Endometrial microvascular endothelial cells (primary cell): ENCODE data around the gene NAIF1. TPM values are rescaled to one million over a fixed set of nuclear protein-coding genes. Genes with fewer than 3 reads are reported as not detected.
"Not testable (repeated sequence)": the region's sequence is repeated elsewhere in the genome, so short reads cannot be mapped to it uniquely, and the experiment has no call there.

Experiments
- in situ Hi-C: cut with HindIII; loops from 2 replicates; pipeline ENCODE4 v1.10.0; 2017; ENCODE audit warnings: low sequenced_read_pairs, low pct_unique_long_range_greater_than_20kb; ENCODE audit errors: inconsistent ontology term
- total RNA-seq: library from RNA; depleted of rRNA; stranded (reverse); fragments of >200 nt; gene quantifications from one replicate; pipeline ENCODE4 v1.2.3, GENCODE V29; 2015; ENCODE audit errors: inconsistent ontology term

The NAIF1 gene
- total RNA-seq, 1 donor from 2014 or later = 12.9 TPM

DNA sequence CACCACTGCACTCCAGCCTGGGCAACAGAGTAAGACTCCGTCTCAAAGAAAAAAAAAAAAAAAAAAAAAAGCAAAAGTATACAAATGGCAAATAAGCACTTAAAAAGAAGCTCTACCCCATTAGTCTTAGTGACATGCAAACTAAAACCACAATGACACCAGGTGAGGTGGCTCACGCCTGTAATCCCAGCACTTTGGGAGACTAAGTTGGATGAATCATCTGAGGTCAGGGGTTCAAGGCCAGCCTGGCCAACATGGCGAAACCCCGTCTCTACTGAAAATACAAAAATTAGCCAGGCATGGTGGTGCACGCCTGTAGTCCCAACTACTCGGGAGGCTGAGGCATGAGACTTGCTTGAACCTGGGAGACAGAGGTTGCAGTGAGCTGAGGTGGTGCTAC lies 21.7 kb downstream of the NAIF1 start:
- in situ Hi-C loops = not testable (repeated sequence)

DNA sequence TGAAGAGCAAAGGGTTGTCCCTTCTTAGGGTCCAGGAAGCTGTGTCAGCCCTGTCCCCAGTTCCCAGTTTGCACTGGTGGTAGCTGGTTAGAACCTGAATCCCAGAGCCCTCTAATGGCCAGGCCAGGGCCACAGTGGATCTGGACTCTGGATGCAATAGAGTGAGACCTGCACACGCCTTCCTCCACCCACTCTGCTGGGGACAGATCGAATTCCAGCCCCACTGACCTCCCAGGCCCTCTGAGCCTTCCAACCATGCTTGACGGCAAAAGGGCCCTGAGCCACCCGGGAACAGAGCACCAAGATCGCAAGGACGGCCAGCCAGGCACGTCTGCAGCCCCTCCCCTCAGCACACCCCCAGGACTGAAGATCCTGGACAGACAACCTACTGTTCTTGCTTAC lies 23.7 kb downstream of the NAIF1 start:
- in situ Hi-C loops = no loop called here

DNA sequence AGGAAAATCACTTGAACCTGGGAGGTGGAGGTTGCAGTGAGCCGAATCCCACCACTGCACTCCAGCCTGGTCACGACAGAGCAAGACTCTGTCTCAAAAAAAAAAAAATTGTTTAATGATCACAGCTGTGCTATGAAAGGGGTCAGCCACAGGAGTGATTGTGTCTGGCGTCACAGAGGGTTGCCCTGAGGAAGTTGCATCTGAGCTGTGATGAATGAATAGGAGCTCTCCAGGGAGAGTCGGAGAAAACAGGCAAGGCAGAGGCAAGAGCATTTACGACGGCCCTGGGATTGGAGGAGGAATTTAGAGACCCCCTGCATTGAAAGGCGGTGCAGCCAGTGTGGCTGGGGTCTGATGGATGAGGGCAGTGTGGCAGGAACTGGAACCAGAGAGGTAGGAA lies 25.1 kb downstream of the NAIF1 start:
- in situ Hi-C loops = no loop called here

DNA sequence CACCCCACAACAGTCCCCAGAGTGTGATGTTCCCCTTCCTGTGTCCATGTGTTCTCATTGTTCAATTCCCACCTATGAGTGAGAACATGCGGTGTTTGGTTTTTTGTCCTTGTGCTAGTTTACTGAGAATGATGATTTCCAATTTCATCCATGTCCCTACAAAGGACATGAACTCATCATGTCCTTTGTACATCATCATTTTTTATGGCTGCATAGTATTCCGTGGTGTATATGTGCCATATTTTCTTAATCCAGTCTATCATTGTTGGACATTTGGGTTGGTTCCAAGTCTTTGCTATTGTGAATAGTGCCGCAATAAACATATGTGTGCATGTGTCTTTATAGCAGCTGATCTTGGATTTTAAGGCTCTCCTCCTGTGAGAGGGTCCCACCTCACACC lies 26.3 kb downstream of the NAIF1 start:
- in situ Hi-C loops = not testable (repeated sequence)

DNA sequence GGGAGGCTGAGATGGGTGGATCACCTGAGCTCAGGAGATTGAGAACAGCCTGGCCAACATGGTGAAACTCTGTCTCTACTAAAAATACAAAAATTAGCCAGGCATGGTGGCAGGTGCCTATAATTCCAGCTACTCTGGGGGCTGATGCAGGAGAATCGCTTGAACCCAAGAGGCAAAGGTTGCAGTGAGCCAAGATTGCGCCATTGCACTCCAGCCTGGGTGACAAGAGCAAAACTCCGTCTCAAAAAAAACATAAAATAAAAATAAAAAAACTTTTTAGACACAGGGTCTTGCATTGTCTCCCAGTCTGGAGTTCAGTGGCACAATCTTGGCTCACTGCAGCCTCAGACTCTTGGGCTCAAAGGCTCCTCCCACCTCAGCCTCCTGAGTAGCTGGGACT lies 30.6 kb downstream of the NAIF1 start:
- in situ Hi-C loops = not testable (repeated sequence)

DNA sequence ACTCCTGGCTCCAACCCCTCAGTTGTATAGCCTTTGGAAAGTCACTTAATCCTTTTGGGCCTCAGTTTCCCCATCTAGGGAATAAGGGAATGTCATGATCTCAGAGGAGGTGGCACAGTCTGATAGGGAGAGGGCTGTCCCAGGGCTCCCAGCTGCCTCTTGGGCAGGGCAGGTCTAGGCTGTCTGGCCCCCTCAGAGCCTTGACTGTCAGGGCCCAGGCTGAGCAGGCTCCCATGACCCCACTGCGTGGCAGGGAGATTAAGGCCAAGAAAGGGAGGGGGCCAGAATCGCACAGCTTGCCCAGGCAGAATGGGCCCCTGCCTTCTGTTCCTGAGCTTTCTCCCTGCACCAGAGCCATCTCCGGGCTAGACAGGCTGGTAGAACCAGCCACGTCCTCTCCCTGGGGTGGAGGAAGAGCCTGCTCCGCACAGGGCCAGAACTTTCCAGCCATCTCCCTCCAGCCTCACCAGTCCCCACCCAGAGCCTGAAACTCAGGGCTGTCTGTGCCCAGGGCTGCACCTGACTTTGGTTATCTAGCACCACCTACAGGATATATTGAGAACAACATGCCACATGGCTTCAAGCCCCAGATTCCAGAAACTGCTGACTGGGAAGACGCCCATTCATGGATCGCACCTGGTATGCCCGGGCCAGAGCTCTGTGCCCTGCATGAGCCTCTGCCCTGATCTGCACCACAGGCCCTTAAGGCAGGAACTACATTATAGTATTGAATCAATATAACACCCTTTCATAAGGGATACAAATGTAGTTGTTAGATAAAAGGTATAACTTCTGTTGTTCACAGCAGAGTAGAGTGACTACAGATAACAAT lies 32.1 kb downstream of the NAIF1 start:
- in situ Hi-C loops = no loop called here

DNA sequence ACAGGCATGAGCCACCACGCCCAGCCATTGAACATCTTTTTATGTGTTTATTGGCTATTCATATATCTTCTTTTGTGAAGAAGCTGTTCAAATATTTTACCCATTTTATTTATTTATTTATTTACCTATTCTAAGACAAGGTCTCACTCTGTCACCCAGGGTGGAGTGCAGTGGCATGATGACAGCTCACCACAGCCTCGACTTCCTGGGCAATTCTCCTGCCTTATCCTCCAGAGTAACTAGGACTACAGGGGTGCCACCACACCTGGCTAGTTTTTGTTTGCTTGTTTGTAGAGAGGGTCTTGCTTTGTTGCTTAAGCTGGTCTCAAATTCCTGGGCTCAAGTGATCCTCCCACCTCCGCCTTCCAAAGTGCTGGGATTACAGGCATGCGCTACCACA lies 33.5 kb downstream of the NAIF1 start:
- in situ Hi-C loops = no loop called here

DNA sequence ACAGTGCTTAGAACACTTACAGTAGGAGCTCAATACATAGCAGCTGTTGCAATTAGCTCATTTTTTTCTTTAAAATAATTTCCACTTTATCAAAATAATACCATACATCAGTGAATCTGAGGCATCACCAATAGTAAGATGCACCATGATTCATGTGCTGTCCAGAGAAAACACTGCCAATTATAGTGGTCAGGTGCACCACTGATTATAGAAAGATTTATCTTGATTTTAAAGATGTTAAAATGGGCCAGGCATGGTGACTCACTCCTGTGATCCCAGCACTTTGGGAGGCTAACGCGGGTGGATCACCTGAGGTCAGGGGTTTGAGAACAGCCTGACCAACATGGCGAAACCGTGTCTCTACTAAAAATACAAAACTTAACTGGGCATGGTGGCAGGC lies 39.4 kb downstream of the NAIF1 start:
- in situ Hi-C loops = no loop called here

DNA sequence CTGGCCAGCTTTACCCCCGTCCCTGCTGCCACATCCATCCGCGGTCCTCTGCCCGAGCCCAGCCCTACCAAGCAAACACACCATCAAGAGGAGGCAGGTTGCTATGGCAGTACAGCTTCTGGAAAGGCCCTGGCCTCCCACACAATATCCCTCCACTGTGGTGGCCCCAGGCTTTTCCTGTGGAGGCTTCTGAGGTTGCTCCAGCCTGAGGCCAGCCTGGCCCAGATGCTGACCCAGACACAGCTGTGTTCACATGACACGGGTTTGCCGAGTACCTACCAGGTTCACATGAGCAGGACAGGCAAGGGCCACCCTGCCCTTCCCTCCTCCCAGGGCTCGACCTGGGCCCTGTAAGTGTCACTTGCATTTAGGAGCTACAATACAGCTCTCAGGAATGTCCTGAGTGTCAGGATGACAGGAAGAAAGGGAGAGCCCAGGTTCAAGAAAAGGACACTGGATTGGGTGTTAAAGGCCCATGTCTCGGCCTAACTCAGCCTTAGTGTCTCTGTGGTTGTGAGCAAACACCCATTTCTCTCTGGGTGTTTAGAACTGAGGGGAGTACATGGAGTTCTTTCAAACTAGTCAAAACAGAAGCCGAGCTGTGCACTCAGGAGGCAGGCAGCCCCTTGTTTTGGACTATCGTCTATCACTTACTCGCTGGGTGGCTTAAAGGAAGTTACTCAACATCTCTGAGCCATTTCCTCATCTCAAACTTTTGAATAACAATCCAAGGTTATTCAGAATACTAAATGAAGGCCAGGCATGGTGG lies 40.2 kb downstream of the NAIF1 start:
- in situ Hi-C loops = no loop called here

DNA sequence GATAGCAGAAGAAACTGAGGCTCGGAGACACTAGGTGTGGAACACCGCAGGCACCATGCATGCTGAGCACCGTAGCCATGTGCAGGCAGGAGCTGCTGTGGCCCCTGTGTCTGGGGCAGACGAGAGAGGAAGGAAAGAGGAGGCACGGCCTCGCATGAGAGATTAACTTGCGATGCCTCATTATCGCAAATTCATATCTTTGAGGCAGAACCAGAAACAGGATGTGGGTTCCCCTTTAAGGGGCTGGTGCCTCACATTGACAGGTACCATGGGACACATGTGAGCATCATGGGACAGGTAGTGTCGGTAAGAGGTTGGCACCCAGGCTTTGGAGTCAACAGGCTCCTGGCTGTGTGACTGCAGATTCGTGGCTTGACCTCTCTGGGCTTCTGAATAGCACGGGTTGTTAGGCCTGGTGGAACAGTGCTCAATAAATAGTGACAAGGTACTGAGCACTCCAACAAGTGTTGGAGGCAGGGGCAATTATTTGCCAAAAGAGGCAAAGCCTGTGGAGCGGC lies 40.8 kb downstream of the NAIF1 start:
- in situ Hi-C loops = no loop called here

DNA sequence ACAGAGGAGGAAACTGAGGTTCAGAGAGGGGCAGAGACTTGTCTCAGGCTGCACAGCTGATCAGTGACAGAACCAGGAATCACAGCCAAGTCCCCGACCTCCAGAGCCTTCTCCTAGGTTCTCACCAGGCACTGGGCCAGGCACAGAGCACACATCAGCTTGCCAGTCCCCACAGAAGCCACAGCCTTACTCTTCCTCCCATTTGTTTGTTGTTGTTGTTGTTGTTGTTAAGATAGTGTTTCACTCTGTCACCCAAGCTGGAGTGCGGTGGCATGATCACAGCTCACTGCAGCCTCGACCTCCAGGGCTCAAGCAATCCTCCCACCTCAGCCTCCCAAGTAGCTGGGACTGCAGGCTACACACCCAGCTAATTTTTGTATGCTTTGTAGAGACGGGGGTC lies 41.4 kb downstream of the NAIF1 start:
- in situ Hi-C loops = no loop called here

DNA sequence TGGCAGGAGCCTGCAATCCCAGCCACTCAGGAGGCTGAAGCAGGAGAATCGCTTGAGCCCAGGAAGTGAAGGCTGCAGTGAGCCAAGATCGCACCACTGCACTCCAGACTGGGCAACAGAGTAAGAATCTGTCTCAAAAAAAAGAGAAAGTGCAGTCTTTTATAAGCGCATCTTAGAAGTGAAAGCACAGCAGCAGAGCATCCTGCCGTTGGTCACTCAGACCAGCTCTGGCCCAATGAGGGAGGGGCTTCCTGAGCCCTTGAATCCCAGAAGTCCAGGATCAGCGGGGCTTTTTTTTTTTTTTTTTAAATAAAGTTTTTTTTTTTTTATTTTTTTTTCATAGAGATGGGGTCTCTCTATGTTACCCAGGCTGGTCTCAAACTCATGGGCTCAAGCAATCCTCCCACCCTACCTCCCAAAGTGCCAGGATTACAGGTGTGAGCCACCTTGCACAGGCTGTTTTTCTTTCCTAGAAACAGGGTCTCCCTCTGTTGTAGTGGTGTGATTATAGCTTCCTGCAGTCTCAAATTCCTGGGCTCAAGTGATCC lies 42.3 kb downstream of the NAIF1 start:
- in situ Hi-C loops = no loop called here

DNA sequence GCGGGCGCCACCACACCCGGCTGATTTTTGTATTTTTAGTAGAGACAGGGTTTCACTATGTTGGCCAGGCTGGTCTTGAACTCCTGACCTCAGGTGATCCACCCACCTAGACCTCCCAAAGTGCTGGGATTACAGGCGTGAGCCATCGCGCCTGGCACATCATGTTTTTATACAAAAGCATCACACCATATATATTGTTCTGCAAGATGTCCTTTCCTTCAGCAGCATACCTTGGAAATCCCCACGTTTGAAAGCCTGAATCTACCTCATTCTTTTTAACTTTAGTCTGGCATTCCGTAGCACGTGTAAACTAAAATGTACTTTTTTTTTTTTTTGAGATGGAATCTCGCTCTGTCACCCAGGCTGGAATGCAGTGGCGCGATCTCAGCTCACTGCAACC lies 43.4 kb downstream of the NAIF1 start:
- in situ Hi-C loops = not testable (repeated sequence)

DNA sequence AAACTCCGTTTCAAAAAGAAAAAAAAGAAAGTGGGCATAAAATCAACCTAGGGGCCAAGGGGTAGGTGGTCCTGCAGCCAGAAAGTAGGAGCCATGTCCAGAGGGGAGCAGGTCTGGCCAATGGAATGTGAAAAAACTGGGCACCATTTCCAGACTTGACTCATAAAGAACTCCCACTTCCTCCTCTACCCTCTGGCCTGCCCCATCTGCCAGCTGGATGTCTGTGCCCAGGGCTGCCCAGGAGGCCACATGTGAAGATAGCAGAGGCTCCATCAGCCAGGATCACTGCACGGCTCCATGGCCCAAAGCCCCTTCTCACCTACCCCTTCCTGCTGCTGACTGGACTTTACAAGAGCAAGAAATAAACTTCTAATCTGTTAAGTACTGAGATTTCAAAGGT lies 44.2 kb downstream of the NAIF1 start:
- in situ Hi-C loops = no loop called here

DNA sequence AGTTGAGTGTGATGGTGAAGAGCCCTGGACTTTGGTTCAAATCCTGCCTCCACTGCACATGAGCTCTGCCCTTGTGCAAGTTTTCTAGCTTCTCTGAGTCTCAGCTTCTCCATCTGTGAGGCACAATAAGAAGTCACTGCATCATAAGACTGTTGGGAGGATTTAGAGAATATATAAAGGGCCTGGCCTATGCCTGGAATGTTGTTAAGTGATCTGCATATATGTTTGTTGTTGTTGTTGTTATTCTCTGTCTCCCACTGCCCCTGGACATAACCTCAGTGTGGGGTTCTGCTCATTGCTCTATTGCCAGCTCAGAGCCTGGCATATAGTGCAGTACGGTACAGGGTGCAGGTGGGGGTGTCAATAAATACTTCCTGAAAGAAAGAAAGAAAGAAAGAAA lies 46.0 kb downstream of the NAIF1 start:
- in situ Hi-C loops = no loop called here

DNA sequence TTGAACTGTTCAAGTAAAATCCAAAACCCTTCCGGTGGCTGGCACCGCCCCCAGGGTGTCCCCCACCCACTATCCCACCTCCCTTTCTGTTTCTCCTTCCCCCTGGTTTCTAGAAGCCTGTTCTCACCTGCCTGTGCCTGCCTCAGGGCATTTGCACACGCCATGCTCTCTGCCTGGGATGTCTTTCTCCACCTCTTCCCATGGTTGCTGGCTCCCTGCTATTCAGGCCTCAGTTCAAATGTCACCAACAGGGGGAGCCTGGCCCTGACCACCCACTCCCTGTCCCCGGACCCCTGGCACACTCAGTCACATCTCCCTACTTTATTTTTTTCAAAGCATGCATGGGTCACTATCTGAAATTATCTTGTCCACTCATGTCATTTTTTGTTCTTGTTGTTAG lies 46.4 kb downstream of the NAIF1 start:
- in situ Hi-C loops = no loop called here

DNA sequence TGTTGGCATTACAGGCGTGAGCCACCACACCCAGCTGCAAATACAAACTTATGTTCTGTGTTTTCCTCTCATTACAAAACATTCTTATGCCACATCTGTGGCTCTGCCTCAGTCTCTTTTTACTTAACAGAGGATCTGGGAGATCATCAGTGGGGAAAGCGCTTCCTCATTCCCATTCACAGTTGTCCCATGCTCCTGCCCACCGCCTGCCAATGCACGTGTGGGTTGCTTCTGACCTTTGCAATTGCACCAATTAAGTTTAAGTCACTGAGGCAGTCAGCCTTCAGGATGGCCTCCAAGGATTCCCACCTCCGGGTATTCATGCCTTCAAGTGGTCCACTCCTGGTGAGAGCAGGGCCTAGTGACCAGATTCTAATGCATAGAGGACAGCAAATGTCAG lies 51.4 kb downstream of the NAIF1 start:
- in situ Hi-C loops = no loop called here
